Right ventricle myocardium inferior (tissue), 1 donor: Measurements from ENCODE around the gene RNF115. TPM values are rescaled to one million over a fixed set of nuclear protein-coding genes. Genes with fewer than 3 reads are reported as not detected.
A peak's percentile ranks its signal among the peaks of the same experiment; 100 is the strongest.

Source experiments
- ATAC-seq: fragments of 200-7000 bp; cut with Tn5 transposase; one replicate; pipeline ENCODE4 v1.9.1; 2020; ENCODE audit warnings: mild to moderate bottlenecking, moderate library complexity
- DNase-seq: peaks from one replicate; pipeline ENCODE4 v3.0.0; 2021; ENCODE audit errors: missing footprints
- intact Hi-C: fragments of 100-400 bp; cut with DNase I; formaldehyde crosslinking; loops from one replicate; pipeline ENCODE4 v1.11.0; 2022
- long read RNA-seq: library from polyadenylated mRNA; unstranded; transcript quantifications from one replicate; pipeline ENCODE4 v2.0.0, GENCODE V29; 2021
- total RNA-seq: library from RNA; stranded (reverse); fragmentation: NEBNext Ultra II Directional; extraction: Animal tissue kit (Norgen Biotek cat#: 25700); gene quantifications from one replicate; pipeline ENCODE4 v1.2.1, GENCODE V29; 2021
- donor health status: DM: no; HTN: yes; CAD: no; lungs with severe emphysema.

The RNF115 gene
- total RNA-seq, result 47.9 TPM
- long read RNA-seq, full-length matches to known transcripts, result 8 of 25 reads
- long read RNA-seq, partial matches to known transcripts, result 8 of 25 reads
- long read RNA-seq, other reads (novel, unspliced or antisense), result 9 of 25 reads

- intact Hi-C loops, result loop anchor here (5.0 to 10.0 kb wide), 2 partner anchors 42 to 79 kb away; no protein-coding TSS in a partner anchor
- DNase-seq (peak; percentile 97), ATAC-seq (peak; percentile 97)
These were observed at the start of gene RNF115, which contains the start of gene POLR3C for GRCh38 chr1:145823565-145824498. TSS of gene RNF115 (minus strand) at chr1:145824095. CDS start at chr1:145823873, 222 bp downstream. TSS of gene POLR3C (plus strand) at chr1:145824200. CDS start at chr1:145825777, 1,577 bp downstream.

- intact Hi-C loops, result no loop called here
- peak; percentile 87 for ATAC-seq
These were observed 48.4 kb upstream of the RNF115 start for GRCh38 chr1:145871994-145872924.

GRCh38 chr1:145868232-145868631 is 44.3 kb upstream of the RNF115 start:
- intact Hi-C loops, result no loop called here
- ATAC-seq (no peak), DNase-seq (no peak)

More at GRCh38 chr1:145871994-145872924, 48.4 kb upstream of the RNF115 start:
- DNase-seq, result peak; percentile 83

- ATAC-seq (no peak), DNase-seq (no peak)
- intact Hi-C loops, result no loop called here
These were observed 39.6 kb upstream of the RNF115 start for GRCh38 chr1:145863282-145864018.

GRCh38 chr1:145859491-145860023 is 35.7 kb upstream of the RNF115 start:
- DNase-seq, result peak; percentile 95
- ATAC-seq, result peak; percentile 92
- intact Hi-C loops, result loop anchor here (2.0 kb wide), 1 partner anchor 31 kb away; no protein-coding TSS in a partner anchor

- DNase-seq, result peak; percentile 98
- intact Hi-C loops, result loop anchor here (2.0 kb wide), 1 partner anchor 32 kb away; no protein-coding TSS in a partner anchor
These were observed 35.1 kb upstream of the RNF115 start, which contains the start of gene PIAS3 for GRCh38 chr1:145858901-145859490. TSS of gene PIAS3 (minus strand) at chr1:145859081. CDS start at chr1:145858990, 91 bp downstream.

GRCh38 chr1:145858238-145858900 is 34.5 kb upstream of the RNF115 start:
- peak; percentile 78 for DNase-seq
- peak; percentile 20 for ATAC-seq
- intact Hi-C loops, result loop anchor here (2.0 kb wide), 1 partner anchor 32 kb away; no protein-coding TSS in a partner anchor

More at GRCh38 chr1:145858901-145859490, 35.1 kb upstream of the RNF115 start, which contains the start of gene PIAS3:
- ATAC-seq, result peak; percentile 97

GRCh38 chr1:145857170-145857569 is 33.3 kb upstream of the RNF115 start:
- intact Hi-C loops, result no loop called here
- ATAC-seq, result no peak
- DNase-seq, result no peak

GRCh38 chr1:145855426-145855948 is 31.6 kb upstream of the RNF115 start:
- intact Hi-C loops, result no loop called here
- ATAC-seq (no peak), DNase-seq (no peak)

- ATAC-seq, result no peak
- intact Hi-C loops, result loop anchor here (5.0 kb wide), 1 partner anchor 113 kb away; the partner anchor contains the start of genes ANKRD34A and POLR3GL
- DNase-seq, result no peak
These were observed 25.7 kb upstream of the RNF115 start for GRCh38 chr1:145849356-145850160.

- DNase-seq (no peak), ATAC-seq (no peak)
- intact Hi-C loops, result loop anchor here (5.0 kb wide), 1 partner anchor 114 kb away; the partner anchor contains the start of genes ANKRD34A and POLR3GL
These were observed 23.9 kb upstream of the RNF115 start for GRCh38 chr1:145847827-145848226.

GRCh38 chr1:145846201-145846612 is 22.3 kb upstream of the RNF115 start:
- ATAC-seq (peak; percentile 40), DNase-seq (no peak)
- intact Hi-C loops, result loop anchor here (1.0 to 5.0 kb wide), 2 partner anchors 64 to 116 kb away; partner anchors contain the start of genes ANKRD34A, ITGA10 and POLR3GL

GRCh38 chr1:145845514-145846161 is 21.7 kb upstream of the RNF115 start, which contains the start of gene NUDT17:
TSS of gene NUDT17 (plus strand) at chr1:145845630. CDS start at chr1:145845641, 11 bp downstream.
- ATAC-seq, result peak; percentile 87
- peak; percentile 94 for DNase-seq
- intact Hi-C loops, result loop anchor here (1.0 to 5.0 kb wide), 3 partner anchors 65 to 167 kb away; partner anchors contain the start of genes ANKRD34A, ITGA10 and POLR3GL

GRCh38 chr1:145845144-145845513 is 21.2 kb upstream of the RNF115 start:
- peak; percentile 33 for ATAC-seq
- no peak for DNase-seq
- intact Hi-C loops, result loop anchor here (2.0 to 5.0 kb wide), 2 partner anchors 117 to 168 kb away; partner anchors contain the start of genes ANKRD34A and POLR3GL
